Right renal pelvis (tissue), 4 donors: Measurements from ENCODE around the gene JCAD. TPM values are rescaled to one million over a fixed set of nuclear protein-coding genes. Genes with fewer than 3 reads are reported as not detected.
"Not testable (repeated sequence)": the region's sequence is repeated elsewhere in the genome, so short reads cannot be mapped to it uniquely, and the experiment has no call there.

Source experiments
- DNase-seq, 4 donors: peaks; one replicate each; pipeline ENCODE4 v3.0.0-alpha.2; 2013; ENCODE audit warnings: low read depth in 4 of 4, low spot score in 3 of 4, missing footprints in 1 of 4
- polyA plus RNA-seq, 4 donors: library from polyadenylated mRNA; unstranded; fragments of 120-200 nt; gene quantifications; one replicate each; pipeline ENCODE4 v1.2.1, GENCODE V29; 2013; ENCODE audit not compliant: insufficient read length in 4 of 4

JCAD gene
- polyA plus RNA-seq, 4 donors: 28.4 to 32.7 (median 31.7) TPM

DNA sequence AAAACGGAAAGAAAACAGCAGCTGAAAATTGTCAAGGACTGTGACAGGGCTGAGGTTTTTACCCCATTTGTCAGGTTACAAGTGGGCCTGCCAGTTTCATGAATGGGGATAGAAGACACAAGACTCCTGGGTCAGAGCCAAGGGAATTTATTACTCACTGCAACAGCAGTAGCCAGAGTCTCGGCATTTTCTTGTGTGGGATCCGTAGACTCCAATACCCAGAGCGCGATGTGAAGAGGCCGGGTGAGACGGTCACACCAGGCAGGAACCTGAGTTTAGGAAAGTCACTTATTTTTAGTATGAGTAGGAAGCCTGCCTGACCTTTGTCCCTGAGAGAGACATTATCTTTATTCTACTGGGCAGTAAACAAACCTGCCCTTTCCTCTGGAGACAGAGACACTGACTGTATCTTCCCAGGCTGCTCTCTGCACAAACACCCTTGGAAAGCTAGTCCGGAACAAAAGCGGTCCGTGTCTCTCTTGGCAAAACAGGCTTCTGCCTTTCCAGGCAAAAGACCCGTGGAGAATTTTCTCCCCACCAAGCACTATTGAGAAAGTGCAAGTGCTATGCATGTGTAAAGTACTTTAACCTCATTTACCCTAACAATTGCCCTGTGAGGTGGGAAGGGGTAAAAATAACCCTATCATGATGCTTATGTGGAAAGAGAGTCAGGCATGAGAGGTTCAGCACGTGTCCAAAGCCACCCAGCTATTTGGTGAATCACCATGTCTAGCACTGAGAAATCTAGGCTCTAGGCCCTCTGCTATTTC lies 58.4 kb downstream of the JCAD start:
- no peak for DNase-seq

DNA sequence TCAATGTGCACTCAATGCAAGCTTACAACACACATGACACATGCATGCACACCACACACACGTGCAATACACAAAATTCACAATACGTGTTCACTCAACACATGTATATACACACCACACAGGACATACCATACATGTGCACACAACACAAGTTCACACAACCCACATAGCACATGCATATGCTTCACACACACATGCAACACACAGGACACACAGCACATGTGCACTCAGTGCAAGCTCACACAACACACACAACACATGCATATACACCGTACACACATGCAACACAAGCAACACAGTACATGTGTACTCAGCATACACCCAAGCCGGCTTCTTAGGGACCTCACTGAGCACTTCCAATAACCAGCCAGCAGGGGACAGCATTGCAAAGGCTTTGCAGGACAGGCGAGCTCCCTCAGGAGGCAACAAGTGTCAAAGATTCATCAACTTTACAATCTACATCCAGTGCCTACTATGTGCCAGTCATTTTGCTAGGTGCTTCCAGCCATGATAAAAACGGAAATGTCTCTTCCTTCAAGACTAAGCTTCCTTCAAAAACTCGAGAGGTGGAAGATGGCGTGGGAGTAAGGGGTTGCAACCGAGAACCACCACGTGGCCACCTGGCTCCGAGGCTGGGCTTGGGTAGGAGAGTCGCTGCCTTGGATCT lies 61.1 kb downstream of the JCAD start:
- DNase-seq: peak; percentile 59 to 71 (median 70)

DNA sequence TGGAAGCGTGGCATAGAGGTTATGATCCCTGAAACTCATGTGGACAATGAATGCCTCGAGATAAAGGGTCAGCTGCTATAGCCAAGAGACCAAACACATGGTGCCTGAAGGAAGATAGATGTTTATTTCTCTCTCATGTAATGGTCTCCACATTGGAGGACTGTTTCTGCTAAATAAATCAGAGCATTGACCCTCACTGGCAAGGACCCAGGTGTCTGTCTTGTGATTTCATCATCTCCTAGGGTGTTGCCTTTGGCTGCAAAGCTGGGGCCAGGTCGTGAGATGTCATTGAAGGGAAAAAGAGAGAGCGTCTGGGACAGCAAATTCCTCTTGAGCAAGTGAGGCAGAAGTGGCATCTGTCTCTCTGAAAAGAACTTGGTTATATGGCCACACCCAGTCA lies 64.6 kb downstream of the JCAD start:
- DNase-seq: no peak

DNA sequence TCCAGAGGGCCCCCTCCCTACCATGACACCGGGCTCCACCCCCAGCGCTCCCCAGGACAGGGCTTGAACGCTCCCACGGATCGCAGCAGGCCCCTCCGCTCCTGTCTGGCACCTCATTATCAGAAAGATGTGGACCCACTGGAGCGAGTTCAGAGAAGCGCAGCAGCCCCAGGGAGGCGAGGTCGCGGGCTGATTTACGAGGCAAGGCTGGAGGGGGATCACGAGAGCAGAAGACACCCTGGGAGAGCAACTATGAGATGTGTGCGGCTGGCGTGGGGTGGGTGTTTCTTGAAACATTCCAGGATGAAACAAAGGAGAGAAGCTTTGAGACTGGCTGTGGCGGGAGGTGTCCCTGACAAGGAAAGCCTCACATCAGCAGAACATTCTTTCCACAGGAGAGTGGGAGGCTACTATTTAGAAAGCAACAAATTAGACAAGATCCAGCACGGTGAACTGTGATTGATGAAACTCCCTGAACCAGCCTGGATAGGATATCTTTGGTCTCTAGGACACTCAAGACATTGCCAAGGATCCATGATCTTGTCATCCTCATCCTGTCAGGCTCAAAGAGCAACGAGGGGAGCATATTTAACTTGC lies 66.0 kb downstream of the JCAD start:
- DNase-seq: no peak

DNA sequence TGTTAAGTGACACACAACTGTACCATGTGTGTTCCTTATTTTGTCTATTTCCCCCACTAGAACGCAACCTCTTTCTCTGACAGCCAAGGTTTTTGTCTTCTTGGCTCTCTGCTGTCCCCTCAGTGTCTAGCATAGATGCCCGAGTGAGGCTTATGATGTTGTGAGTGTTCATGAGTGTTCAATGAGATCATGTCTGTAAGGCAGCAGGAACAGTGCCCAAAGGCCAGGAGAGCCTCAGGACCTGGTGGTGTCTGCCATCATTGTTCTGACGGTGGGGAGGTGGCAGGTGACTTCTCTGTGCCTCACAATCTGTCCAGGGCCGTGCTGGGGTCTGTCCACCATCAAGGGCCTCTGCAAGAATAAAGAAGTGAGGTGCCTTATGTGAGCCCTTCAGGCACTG lies 66.5 kb downstream of the JCAD start:
- DNase-seq: no peak

DNA sequence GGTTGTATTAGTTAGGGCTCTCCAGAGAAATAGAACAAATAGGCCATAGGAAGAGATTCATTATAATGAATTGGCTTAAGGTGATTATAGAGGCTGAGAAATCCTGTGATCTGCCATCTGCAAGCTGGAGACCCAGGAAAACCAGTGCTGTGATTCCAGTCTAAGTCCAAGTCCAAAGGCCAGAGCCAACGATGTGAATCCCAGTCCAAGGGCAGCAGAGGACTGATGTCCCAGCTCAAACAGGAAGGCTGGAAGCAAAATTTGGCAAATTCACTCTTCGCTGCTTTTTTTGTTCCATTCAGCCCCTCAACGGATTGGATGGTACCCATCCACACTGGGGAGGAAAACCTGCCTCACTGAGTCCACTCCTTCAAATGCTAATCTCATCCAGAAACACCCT lies 68.0 kb downstream of the JCAD start:
- no peak for DNase-seq

DNA sequence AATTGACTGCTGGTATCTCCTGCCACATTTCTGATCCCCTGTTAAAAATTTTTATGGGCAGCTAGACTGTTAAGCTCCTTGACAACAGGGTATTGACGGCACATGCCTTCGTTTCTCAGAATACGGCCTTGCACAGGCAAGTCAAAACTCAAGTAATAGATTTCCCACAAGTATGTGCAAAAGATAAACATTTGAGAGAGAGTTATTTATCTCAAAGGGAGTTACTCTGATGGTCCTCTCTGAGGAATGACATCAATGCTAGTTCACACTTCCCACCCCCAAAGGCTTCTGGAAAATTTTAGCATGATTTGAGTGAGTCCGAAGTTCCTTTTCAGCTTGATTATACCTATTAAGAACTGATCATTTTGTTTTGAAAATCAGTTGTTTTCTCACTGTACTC lies 71.9 kb downstream of the JCAD start:
- no peak for DNase-seq

DNA sequence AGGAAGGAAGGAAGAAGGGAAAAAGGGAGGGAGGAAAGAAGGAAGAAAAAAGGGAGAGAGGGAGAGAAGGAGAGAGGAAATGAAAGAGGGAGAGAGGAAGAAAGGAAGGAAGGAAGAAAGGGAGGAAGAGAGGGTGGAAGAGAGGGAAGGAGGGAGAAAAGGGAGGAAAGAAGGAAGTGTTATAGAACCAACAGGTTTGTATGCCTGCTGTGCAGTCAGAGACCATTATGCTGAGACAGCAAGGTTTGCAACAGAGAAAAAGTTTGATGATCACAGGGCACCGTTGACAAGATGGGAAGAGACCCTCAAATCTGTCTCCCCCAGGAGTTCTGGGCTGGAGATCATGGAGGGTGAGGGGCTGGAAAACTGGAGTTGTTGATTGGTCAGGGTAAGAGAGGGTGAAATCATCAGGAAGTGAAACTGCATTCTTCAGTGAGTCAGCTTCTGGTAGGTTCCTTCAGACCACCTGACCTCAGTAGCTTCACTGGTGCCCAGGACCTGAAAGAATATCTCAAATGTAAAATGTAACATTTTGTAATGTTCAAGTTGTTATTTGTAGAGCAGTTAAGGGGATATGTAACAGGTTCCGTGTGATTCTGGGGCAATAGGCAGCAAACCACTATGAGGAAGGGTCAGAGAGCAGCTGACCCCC lies 76.3 kb downstream of the JCAD start:
- DNase-seq: no peak

DNA sequence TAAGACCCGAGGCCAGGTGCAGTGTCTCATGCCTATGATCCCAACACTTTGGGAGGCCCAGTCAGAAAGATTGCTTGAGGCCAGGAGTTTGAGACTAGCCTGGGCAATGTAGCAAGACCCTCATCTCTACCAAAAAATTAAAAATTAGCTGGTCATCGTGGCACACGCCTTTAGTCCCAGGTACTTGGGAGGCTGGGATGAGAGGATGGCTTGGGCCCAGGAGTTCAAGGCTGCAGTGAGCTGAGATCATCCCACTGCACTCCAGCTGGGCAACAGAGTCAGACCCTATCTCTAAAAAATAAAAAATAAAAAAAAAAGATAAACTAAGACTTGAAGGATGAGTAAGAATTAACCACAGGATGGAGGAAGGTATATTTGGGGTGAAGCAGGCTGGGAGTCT lies 77.9 kb downstream of the JCAD start:
- no peak for DNase-seq

DNA sequence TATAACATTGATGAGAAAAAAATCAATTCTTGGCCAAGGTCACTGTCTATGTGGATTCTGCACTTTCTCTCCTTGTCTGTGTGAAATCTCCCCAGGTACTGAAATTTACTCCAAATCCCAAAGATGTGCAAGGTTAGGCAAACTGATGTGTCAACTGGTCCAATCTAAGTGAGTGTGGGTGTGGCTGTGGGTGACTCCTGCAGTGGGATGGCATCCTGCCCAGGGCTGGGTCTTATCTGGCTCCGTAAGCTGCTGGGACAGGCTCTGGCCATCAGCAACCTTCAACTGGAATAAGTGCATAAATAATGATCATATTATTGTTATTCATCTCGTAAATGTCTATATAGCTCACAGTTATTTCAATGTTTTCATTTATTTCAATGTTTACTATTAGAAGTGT lies 79.3 kb downstream of the JCAD start:
- DNase-seq: no peak

DNA sequence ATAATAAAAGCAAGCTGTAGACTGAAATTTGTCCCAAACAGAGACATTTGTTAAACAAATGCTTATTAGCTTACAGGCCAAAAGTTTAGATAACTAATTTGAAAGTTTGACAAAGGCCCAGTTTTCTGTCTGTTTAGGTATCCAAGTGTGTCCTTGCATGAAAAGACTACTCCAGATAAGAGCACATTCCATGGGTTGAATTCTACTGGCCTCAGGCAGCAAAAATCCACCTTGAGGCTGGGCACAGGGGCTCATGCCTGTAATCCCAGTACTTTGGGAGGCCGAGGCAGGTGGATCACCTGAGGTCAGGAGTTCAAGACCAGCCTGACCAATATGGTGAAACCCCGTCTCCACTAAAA lies 80.0 kb downstream of the JCAD start:
- not testable (repeated sequence) for DNase-seq

DNA sequence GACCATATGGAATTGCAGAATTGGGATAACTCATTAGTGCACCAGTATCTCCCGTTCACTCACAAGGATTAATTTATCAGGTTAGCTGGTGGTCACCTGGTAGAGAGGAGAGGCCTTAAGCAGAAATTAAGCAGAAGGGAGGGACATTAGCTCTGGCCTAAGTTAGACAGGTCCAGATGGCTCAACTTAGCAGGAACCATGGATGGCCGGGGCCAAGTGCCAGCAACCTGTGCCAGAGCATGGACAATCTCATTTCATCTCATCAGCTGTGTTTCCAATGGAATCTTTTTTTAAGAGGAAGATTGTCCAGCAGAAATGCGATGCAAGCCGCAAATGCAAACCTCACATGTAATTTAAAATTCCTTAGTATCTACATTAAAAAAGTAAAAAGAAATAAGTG lies 82.2 kb downstream of the JCAD start:
- no peak for DNase-seq

DNA sequence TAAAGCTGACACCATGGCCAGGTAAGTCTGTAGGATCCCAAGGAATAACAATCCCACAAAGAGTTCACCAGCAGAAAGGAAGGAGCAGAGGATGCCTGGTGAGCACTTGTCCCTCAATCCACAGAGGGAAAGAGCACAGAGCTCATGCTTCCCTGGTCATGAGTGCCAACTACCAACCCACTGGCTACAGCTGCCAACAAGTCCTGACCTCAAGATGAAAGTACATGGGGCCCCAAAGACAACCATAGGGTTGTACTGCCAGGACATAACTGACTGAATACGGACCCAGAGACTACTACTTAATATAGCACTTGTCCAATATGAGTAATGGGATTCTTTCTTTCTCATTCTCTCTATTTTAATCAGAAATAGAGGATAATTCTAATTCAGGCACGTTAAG lies 83.3 kb downstream of the JCAD start:
- DNase-seq: no peak

DNA sequence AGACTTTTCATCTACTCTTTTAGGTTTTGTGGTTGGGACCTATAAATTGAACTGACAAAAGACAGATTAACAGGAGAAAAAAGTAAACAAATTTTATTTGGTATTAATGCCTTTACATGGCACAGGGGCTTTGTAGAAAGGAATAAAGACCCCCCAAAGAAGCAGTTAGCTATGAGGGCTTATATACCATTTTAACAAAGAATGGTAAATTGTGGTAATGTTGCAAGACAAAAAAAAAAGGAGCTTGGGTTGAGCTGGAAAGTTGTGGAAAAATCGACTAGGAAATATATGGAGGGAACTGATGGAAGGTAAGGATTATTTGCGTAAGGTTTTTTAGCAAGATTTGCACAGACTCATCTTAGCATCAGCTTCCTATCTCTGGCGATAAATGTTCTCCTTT lies 84.6 kb downstream of the JCAD start:
- DNase-seq: no peak

DNA sequence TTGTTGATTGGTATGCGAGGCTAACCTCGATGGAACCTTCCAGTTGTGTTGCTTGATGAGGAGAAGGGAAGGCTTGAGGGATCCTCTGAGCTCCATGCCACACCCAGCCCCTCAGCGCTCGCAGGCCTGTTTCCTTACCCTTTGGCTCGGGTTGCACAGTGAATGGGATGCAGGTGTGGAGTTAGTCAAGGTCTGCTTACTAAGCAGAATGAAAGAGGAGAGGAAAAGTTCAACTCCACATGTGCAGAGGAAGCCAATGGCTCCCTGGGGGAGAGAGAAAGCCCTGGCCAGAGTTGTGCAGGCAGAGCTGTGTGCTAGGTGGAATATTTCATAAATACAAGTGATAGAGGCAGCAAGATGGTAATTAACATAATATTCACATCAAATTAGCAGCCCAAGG lies 85.5 kb downstream of the JCAD start:
- no peak for DNase-seq

DNA sequence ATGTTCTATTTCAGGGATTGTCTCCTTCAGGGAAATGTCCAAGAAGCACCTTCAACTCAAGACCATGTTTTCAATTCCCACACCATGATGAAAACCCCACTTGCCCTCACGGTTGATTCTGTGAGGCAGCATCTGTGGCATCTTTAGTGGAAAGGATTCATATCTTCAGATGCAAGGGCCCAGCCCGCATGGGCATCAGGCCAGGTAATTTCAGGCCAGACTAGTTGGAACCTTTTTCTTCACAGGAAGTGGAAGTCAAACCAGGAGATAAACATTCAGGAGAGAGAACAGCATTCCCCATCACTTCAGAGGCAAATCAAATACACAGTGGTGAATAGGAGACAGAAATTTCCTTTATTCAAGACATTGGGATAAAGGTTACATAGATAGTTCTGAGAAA lies 88.8 kb downstream of the JCAD start:
- no peak for DNase-seq

DNA sequence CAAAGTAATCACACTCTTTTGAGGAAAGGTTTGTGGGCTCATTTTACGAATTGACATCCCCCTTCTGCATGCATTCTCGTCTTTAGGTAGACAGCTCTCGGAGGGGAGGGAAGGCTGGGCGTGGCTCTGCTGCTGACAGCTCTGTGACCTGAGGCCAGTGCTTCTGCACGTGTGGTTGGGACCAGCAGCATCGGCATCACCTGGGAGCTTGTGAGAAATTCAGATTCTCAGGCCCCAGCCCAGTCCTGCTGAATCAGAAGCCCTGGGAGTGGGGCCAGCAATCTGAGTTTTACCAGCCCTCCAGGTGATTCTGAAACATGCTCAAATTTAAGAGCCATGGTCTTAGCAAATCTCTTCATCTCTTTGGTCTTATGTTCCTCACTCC lies 89.4 kb downstream of the JCAD start:
- no peak for DNase-seq

DNA sequence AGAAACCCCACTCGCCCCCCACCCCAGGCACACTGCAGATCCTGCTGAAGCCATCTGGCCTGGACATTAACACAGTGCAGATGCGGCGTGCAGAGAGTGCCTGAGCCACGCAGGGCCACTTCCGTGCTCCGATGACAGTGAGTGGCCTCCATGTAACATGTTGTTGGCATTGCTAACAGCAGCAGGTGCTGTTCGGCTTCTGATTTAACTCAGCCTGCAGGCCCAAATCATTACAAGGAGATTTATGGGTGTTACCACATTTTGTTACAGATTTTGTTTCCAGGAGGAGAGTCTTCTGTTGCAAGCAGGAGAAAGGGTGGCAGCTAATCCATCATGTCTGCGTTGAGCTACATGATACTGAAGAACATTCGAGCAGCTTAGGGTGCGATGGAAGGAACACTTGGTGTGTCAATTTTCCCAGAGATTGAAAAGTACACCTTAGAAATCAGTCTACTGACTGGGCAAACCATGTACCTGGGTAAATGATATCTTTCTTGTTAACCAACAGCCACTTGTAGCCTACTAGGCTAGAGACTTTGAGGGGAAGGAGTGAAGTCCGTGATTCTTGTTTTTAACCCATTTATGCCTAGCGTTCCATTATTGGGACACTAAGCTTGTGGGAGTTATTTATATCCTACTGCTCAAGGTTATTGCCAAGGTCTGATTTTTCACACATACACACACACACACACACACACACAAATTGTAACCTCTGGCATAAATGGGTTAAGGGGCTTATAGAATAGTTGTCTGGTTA lies 90.0 kb downstream of the JCAD start:
- DNase-seq: no peak

DNA sequence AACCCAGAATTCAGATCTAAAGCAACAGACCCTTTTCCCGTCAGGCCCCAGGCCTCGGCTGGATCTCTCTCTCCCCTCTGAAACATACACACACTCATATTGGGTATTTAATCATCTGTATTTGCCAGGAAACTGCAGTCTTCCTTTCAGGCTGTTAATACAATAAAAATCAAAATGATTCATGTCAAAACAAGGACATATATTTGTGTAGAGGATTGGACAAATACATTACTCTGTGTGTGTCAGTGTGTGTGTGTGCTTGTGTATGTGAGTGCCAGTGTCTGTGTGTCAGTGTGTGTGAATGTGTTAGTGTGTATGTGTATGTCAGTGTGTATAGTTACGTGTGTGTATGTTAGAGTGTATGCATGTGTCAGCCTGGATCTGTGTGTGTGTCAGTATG lies 90.8 kb downstream of the JCAD start:
- no peak for DNase-seq

DNA sequence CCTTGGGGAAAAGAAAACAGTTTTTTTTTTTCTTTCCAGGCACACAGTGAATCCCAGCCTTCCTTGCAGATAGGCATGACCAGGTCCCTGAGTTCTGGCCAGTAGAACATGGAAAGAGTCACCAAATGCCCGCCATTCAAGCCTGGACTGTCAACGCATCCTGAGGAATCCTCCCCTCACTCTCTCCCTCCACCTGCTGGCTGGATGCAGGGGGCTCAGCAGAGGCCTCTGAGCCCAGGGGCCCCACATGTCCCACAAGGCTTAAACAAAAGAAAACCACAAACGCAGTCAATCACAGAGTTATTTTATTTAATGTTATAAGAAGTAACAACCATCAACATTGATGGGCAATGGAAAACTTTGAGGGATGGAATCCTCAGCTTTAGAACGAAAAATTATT lies 93.1 kb downstream of the JCAD start:
- DNase-seq: no peak
